DOHH2 (cell line): ENCODE results near the gene CCNA2.

Experiments used
- CTCF ChIP-seq: fragments of 200-600 bp; sonication (generic); IDR thresholded peaks from one replicate; pipeline ENCODE4 v1.5.1; 2014; ENCODE audit warnings: antibody characterized with exemption, mild to moderate bottlenecking, low read depth, low read length; ENCODE audit not compliant: poor library complexity, severe bottlenecking
- EZH2phosphoT487 ChIP-seq: fragments of 200-600 bp; sonication (generic); IDR thresholded peaks from 2 replicates; pipeline ENCODE4 v1.6.1; 2017; ENCODE audit warnings: borderline replicate concordance, mild to moderate bottlenecking, antibody characterized with exemption, low read length, moderate library complexity, mixed read lengths

GRCh38 chr4:121824950-121825349 lies 1.3 kb upstream of the CCNA2 start:
- TF ChIP-seq CTCF (no peak), EZH2phosphoT487 (no peak)
